IPS DF 19.7 (cell line): ENCODE data around the gene TRIM31.

Experiments
- DNase-seq: peaks from one replicate; pipeline ENCODE4 v3.0.0-alpha.2; 2013; ENCODE audit warnings: low read depth, low spot score

The TRIM31 gene, protein sequence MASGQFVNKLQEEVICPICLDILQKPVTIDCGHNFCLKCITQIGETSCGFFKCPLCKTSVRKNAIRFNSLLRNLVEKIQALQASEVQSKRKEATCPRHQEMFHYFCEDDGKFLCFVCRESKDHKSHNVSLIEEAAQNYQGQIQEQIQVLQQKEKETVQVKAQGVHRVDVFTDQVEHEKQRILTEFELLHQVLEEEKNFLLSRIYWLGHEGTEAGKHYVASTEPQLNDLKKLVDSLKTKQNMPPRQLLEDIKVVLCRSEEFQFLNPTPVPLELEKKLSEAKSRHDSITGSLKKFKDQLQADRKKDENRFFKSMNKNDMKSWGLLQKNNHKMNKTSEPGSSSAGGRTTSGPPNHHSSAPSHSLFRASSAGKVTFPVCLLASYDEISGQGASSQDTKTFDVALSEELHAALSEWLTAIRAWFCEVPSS

DNA sequence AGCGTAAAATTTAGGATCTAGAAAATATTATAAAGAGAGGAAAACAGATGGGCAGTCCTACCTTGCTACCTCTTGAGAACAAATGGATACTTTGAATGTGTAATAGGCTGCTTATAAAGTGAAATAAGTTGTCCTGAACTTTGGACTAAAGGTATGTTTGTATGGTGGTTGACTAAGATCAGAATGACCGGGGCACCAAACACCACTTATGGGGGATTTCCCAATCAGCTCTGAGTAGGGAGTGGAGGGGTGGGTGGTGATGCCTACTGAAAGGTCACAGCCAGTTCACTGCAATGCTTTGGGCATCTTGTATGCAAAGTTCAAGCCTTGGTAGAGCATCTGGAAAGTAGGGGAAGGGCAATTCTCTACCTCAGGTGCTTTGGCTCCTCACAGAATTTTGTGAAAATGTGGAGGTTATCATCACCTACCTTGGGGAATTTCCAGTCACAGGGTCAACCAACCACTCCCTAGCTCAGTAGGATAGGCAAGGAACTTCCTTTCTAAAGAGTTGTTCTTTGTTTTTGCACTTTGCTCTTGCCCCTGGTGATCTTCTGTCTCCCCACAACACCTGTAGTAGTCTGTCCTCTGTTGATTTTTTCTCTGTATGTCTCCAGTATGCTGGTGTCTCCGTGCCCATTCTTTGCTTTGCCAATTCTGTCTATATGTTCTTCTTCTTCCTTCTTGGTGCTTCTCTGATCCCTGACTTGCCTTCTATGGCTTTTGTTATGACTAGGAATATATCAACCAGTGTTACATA is at the start of gene TRIM31:
Gene TRIM31, minus strand, starts transcription at position 88 of the 757 bp plus-strand sequence. CDS start 285 bp downstream, outside the sequence.
- no peak for DNase-seq

DNA sequence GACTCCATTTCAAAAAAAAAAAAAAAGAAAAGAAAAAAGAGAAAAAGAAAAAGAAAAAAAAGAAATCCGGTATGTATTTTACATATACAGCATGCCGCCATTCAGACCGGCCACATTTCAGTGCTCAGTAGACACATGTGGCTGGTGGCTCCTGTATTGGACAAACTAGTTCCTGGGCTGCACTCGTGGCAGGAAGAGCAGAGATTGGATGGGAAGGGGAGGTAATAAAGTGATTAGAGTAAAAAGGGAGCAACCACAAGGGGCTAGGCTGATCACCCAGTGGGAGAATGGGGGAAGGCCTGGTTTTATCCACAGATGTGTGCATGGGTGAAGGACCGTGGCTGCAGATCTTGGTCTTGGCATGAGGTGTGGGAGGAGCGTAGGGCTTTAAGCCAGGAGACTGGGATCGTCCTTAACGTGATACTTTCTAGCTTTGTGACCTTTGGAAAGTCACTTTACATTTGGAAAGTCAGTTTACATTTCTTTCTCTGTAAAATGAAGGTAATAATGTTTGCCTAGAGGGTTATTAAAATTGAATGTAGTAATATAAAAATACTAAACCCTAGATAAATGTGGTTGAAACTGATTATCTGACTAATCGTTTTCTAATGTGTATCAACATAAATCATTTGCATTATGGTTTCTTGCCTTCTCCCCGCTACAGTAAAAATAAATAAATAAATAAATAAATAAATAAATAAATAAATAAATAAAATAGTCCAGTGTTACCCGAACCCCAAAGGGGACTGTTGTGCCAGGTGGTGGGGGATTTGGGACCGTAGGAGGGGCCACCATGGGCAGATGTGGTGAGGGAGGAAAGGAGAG is 49.6 kb upstream of the TRIM31 start:
- DNase-seq: no peak

DNA sequence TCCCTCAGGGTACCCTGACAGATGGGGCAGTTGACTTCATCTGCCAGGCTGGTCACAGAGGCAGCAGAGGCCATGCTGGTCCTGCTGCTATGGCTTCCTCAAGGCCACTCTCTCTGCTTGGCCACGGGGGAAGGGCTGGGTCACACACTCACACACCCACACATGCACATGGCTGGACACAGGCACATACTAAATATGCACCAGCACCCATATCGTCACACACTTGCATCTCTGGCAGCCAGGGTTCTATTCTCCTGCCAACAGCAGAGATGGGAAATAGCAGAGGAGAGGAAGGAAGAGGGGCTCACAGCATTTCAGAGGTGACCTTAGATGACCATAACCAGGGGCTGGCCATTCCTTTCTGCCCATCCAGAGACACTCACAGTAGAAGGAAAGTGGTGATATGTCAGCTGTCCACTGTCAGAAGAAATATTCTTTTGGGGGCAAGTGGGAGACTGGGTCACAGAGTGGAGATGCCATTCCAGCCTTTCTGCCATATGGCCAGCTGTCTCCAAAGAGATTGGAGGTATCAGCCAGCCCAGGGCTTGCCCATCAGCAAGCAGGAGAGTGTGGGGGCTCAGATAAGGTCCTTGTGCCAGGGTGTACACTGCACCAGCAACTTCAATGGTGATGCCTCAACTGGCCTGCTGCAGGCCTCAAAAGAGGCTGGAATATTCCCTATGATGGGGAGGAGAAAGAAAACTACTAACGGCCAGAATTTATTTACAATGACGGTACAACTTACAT is 48.1 kb upstream of the TRIM31 start, which contains the start of gene TRIM10:
Gene TRIM10, minus strand, starts transcription at position 427 of the 747 bp plus-strand sequence. Its CDS starts 353 bp downstream, at position 74.
- DNase-seq: no peak

DNA sequence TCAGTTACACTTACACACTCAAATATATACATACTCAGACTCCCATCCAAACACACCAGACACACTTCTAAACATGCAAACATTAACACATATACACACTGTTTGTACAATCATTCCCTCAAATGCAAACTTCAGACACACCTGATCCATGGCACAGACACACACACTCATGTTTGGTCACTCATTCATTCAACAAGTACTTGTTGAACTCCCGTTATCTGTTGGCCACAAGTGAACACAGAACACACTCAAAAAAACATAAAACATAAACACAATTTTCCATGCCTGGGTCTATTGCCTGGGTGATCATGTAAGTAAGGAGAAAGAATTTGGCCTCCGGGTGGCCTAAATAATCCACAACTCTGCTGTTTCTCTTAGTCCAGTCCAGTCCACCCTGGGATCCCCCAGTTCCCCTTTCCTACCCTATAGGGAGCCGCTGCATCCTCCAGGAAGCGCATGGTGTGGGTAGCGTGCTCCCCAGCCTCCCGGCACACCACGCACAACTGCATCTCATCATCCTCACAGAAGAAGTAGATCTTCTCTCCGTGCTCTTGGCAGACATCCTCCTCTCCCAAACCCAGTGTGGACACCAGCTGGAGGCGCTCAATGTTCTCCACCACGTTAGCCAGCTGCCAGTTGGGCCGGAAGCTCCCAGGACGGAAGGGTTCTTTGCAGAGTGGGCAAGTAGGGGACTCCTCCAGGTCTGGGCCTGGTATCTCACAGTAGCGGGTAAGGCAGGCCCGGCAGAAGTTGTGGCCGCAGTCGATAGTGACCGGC is 47.3 kb upstream of the TRIM31 start:
- DNase-seq: no peak

DNA sequence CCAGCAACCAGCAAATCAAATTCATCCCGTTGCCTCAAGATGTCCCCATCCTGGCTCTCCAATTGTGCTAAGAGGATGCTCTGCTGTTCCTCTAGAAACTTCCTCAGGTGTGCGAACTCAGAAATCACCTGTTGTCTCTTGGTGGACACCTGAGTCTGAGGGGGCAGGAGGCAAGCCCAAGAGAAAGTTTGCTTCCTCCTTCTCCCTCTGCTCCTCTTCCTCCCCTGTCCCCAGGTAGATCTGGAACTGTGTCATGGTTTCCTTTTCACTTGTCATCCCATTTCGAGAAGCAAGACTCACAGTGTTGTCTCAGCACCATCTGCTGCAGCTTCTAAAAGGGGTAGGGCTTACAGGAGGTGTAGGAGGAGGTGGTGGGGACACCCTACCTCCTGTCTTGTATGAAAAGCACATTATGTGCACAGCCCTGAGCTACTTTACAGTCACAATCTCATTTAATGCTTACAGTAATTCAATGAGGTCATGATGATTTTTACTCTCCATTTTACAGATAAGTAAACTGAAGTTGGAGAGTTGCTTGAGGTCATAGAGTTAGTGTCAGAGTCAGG is 45.7 kb upstream of the TRIM31 start:
- no peak for DNase-seq

DNA sequence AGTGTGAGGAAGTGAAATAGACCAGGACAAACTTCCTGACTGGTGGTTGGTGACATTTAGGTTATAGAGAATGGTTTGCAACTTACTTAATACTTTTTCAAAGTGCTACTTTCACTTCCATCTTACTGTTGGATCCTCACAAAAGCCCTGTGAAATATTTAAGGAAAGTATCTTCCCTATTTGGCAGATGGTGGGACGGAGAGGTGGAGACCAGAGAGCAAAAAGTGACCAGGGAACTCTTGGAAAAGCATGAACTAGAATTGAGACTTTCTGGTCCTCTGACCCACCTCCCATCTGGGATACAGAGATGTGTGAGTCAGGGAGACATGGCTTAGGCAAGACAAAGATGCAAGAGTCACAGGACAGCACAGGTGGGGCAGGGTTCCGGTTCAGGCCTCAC is 45.1 kb upstream of the TRIM31 start:
- DNase-seq: no peak

DNA sequence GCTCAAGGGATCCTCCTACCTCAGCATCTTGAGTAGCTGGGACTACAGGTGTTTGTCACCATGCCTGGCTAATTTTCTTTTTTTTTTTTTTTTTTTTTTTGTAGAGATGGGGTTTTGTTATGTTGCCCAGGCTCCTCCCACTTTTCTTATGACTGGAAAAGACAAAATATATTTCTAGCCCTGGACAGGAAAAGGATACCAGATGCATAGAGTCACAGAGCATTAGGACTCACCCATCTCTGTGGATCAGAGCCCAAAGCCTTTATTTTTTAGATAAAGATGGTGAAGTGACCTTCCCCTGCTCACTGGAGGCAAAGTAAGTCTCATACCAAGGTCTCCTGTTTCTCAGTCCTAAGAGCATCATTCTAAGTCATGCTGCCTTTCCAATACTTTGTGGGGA is 44.7 kb upstream of the TRIM31 start:
- DNase-seq: no peak

DNA sequence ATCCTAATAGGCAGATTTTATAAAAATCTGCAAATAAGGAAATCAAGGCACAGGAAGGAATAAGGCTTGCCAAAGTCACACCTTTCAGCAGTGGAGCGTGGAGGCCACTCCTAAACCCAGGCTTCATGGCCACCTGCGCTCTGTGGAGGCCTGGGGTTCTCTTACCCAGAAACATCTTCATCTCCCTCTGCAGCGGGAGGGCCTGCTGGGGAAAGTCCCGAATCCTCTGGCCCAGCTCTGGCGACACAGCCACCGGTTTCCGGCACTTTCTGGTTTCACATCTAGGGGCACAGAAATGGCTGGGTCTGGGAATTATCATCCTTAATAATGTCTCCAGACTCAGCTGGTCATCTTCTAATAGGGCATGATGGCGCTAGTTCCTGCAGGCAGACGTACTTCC is 43.9 kb upstream of the TRIM31 start:
- no peak for DNase-seq

DNA sequence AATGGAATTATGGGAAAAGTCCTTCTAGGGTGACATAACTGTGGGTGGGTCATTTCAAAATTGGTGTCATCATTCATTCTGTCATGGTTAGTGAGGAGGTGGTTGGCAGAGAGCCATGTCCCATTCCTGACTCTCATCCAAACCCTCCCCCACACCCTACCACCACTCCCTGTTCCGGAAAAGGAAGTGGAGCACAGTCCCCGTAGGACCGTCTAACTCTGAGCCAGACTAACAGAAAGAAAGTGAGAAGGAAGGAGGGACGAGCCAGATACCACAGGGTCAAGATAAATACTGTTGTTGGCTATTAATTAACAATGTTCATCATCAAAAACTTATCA is 43.3 kb upstream of the TRIM31 start:
- no peak for DNase-seq

DNA sequence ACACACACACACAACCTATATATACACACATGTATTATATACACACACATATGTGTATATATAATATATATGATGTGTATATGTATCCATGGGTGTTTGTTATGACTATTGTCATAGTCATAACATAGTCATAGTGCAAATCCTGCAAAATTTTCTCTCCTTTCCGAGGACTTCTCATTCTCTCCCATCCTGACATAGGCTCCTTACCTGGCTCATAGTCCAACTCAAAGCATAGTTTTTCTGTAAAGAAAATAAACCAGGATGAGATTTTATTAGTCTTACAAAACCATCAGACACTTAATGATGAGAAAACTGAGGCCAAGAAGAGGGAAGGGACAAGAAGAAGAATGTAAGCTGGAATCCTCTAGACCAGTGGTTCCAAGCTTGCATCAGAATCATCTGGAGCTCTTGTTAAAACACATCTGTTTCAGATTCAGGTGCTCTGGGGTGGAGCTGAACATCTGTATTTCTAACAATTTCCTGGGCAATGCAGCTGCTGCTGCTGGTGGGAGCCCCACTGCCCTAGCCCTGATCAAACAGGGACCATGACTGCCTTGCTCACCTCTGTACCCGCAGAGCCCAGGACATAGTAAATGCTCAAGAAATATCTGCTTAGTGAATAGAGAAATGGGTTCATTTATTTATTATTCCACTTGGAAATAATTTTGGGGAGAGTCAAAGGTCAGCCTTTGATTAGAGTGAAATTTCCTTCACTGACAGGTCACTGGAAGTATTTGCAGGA is 42.8 kb upstream of the TRIM31 start:
- no peak for DNase-seq

DNA sequence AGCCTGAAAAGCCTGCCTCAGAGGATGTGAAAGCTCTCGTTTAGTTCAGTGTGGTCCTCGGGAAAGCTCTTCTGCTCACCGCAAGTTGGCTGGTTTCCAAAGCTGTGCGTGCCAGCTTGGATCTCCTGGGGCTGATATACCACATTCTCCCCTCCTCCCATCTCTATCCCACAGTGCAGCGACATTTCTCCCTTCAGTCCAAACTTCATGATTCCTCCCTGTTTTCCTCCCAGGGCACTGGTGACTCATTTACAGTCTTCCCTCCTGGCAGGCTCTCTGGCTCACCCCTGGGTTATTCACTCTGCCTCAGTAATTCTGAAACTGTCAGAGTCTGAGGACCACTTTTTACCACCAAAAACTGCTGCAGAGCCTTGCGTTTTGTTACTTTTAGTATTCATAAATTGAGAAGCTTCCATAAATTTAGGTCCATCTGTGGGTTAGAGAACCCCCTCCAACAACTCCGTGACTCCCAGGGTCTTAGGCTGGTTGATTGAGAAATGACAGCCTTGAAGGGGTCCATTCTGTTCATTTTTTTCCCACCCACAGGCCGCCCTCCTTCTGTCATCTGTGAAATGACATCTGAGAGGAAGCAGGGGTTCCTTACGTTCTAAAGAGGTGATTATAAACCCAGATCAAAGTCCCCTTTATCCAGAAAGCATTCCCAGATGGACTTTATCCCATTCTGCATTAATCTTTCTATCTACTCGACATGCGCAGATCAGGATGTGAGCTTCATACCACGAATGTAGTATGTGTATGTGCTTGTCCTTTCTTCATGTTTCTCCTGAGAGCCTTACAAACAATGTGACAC is 42.0 kb upstream of the TRIM31 start:
- no peak for DNase-seq

DNA sequence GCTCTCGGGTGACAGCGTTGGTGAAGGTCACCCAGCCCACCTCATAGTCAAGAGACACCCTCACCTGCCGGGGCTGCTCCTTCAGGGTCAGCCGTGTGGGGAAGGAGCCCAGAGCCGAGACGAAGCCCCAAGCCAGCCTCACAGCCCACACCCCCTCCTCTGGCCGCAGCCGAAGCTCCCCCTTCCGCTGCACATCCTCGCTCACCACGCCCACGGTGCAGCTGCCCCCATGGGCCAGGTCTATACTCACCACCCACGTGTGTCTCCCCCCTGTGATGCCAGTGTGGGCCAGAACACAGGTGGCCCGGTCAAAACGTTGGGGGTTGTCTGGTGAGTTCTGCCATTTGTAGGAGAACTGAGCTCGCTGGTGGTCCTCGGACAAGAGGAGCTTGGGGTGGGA is 41.2 kb upstream of the TRIM31 start:
- DNase-seq: no peak

DNA sequence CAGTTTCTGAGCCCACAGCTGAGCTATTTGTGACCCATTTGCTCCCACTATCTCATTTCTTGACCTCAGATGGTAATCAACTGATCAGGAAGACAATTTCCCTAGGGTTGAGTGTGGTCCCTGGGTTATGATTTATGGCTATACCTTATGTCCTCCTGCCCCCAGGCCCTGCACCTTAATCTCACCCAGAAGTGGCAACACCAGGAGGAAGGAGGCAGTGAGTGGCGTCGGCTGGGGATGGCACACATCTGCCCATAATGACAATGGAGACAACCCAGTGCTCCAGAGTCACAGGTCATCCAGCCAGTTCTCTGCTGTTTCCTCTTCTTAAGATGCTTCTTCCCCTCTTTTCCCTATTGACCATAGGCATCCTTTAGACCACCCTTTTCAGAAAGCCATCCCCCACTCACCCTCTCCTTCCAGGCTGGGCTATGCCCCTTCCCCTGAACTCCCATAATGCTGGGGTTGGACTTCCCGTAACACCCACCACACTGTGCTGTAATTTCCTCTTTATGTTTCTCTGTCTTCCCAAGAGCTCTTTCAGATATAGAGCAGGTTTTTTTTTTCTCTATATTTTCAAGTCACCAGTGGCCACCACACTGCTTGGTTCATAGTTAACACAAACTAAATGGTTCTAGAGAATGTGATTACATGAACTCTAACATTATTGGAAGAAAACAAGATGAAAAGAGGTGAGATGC is 40.2 kb upstream of the TRIM31 start:
- DNase-seq: no peak

DNA sequence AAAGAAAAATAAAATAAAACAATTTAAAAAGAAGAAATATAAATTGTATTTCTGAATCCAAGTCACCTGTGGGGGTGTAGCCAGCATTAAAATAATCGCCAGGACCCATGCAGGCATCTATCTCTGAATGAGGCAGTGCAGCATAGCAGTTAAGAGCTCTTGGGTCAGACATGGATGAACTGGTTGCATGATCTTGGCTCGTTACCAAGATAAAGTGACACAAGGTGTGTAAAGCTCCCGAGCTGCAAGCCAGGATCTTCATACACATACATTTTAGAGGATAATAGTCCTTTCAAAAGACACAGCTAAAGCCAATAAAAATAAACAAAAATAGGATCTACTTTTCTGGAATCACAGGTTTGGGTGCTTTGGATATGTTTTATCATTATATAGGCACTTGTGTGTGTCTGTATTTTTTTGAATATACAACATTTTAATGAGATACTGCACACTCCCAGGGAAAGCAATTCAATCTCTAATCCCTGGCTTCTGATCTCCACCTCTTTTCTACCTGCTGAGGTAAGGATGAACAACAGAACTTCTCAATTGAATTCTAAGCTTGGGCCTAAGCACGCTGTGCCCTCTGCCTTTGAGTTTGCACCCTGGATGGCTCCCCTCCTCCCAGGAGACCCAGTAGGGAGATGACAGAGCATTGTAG is 39.3 kb upstream of the TRIM31 start:
- no peak for DNase-seq

DNA sequence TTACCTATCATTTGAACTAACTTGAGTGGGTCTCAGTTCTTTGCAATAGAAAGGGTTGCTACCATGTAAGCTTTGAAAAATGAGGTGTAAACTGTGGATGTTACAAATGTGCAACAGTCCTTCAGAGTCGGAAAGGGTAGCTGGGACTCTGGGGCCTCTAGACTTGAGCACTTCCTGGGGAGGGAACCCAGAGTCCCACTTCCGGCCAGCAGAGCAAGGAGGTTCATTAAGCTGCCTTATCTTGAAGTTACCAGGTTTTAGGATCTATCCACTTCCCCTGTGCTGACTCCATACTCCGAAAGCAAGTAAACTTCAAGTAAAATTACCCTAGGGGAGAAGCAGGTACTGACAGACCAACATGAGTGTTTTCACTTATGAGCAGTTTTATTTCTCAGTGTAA is 38.7 kb upstream of the TRIM31 start:
- DNase-seq: no peak

DNA sequence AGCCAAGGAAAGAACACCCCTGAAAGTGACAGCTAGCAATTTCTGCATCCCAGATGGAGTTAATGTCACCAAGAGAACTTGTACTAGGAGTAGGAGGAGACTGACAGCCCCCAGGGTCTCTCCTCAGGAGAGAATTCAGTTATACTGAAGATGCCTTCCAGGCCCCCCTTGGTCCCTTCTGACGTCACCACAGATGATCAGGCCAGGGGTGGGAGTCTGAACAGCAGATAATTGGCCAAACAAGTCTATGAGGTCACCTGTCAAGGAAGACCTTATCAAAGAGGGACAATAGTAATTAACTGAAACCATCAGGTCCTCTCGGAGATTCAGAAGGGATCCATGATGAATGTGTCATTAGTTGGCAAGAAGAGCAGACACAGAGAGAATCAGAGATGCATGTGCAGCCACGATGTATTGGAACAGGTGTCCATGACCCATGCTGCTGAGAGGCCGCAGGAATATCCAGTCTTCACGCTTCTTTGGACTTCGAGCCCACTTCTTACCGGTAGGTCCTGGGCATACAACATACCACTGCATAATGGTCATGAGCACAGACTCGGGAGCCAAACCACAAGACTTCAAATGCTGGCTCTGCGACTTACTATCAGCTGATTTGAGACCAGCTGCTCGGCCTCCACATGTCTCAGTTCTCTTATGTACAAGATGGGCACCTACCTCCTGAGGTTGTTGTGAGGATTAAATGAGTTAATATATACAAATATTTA is 37.9 kb upstream of the TRIM31 start:
- no peak for DNase-seq
